PC-3 (cell line): ENCODE results near the gene MFAP2.

Source experiments
- EZH2 ChIP-seq: fragments of 300-600 bp; sonication (generic); IDR thresholded peaks from one replicate; pipeline ENCODE4 v1.6.1; 2017; ENCODE audit warnings: antibody characterized with exemption, mild to moderate bottlenecking, low read length; ENCODE audit not compliant: unreplicated experiment
- EZH2phosphoT487 ChIP-seq: fragments of 300-600 bp; sonication (generic); IDR thresholded peaks from 2 replicates; pipeline ENCODE4 v1.6.1; 2018; ENCODE audit warnings: mild to moderate bottlenecking, antibody characterized with exemption, low read length, borderline replicate concordance
- TF ChIP-seq, protein P1 (sequence below): fragments of 300-600 bp; sonication (generic); conservative IDR thresholded peaks from 2 replicates; pipeline ENCODE4 v1.5.1; 2017; ENCODE audit warnings: antibody characterized with exemption, low read depth, mild to moderate bottlenecking, low read length

DNA sequence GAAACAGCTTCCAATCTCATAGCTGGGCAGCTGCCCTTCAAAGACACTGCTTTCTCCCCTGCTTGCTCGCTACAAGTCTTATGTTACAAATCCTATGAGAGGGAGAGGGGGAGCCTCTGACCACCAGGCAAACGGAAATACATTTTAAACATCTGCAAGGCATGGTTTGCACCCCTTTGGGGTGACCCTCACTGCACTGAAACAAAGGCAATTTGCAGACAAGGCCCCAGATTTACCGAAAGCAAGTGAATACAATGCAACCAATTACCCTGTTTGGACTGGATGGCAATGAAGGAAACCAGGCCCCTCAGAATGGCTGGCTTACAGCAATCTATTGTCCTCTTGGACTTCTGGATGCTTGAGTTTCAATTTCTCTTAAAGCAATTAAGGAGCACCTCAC, 43.2 kb upstream of the MFAP2 start:
- TF ChIP-seq, protein P1, sequence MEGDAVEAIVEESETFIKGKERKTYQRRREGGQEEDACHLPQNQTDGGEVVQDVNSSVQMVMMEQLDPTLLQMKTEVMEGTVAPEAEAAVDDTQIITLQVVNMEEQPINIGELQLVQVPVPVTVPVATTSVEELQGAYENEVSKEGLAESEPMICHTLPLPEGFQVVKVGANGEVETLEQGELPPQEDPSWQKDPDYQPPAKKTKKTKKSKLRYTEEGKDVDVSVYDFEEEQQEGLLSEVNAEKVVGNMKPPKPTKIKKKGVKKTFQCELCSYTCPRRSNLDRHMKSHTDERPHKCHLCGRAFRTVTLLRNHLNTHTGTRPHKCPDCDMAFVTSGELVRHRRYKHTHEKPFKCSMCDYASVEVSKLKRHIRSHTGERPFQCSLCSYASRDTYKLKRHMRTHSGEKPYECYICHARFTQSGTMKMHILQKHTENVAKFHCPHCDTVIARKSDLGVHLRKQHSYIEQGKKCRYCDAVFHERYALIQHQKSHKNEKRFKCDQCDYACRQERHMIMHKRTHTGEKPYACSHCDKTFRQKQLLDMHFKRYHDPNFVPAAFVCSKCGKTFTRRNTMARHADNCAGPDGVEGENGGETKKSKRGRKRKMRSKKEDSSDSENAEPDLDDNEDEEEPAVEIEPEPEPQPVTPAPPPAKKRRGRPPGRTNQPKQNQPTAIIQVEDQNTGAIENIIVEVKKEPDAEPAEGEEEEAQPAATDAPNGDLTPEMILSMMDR = no peak
- TF ChIP-seq EZH2phosphoT487 (no peak), EZH2 (no peak)
